ENCODE measurements around the gene ATP5MK. TPM values are rescaled to one million over a fixed set of nuclear protein-coding genes. Genes with fewer than 3 reads are reported as not detected.
"Not testable (repeated sequence)": the region's sequence is repeated elsewhere in the genome, so short reads cannot be mapped to it uniquely, and the experiment has no call there.

The ATP5MK gene
- total RNA-seq, 2 donors from 2014 or later: 551 to 577 TPM

DNA sequence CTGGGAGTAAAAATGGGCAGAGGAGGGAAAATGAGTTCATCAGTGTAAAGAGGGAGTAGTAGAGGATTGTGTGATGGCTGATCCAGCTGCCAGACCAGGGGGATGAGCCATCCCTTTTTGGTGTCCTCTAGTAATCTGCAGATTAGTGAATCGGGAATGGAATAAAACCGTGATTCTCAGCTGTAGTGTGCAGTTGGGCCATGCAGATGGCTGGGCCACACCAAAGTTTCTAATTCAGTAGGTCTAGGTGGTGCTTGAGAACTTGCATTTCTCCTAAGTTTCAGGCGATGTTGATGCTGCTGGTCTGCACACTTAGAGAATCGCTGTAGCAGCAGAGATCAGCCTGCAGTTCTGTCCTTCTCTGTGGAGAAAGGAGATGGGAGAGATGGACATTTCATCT, 22.8 kb upstream of the ATP5MK start:
- no peak for DNase-seq
- TF ChIP-seq, protein P1, sequence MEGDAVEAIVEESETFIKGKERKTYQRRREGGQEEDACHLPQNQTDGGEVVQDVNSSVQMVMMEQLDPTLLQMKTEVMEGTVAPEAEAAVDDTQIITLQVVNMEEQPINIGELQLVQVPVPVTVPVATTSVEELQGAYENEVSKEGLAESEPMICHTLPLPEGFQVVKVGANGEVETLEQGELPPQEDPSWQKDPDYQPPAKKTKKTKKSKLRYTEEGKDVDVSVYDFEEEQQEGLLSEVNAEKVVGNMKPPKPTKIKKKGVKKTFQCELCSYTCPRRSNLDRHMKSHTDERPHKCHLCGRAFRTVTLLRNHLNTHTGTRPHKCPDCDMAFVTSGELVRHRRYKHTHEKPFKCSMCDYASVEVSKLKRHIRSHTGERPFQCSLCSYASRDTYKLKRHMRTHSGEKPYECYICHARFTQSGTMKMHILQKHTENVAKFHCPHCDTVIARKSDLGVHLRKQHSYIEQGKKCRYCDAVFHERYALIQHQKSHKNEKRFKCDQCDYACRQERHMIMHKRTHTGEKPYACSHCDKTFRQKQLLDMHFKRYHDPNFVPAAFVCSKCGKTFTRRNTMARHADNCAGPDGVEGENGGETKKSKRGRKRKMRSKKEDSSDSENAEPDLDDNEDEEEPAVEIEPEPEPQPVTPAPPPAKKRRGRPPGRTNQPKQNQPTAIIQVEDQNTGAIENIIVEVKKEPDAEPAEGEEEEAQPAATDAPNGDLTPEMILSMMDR (IDR thresholded peaks at IDR 0.05): no peak
- H3K9me3 ChIP-seq: no peaks in the 10 kb centered on the region
- no peaks in the 10 kb centered on the region for H3K4me1 ChIP-seq
- peaks cover 37% of the 10 kb centered on the region for H3K36me3 ChIP-seq
- H3K4me3 ChIP-seq: no peak overlapping the region
- no peak overlapping the region for H3K9ac ChIP-seq (ENCODE audit: low read depth in 2 of 2, low read length in 2 of 2)
- intact Hi-C loops (cut with DNase I): loop anchor here (2.0 to 10.0 kb wide), 2 partner anchors 64 to 176 kb away; no protein-coding TSS in a partner anchor
- H3K27me3 ChIP-seq: no peaks in the 10 kb centered on the region
- H3K27ac ChIP-seq: no peak overlapping the region

DNA sequence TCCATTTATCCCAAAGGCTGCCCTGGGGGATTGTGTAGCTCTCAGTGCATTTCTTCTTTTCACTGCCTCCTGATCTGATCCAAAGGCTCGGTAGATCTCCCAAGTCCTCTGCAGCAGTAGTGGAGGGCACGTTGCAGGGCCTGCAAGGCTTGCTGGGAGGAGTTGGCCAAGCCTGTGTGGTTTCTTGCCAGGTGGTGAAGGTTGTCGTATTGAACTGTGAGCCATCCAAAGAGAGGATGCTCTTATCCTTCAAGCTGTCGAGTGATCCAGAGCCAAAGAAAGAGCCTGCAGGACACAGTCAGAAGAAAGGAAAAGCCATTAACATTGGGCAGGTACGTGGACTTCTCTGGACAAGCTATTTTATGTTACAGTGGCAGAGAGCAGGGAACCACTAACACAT, 21.3 kb upstream of the ATP5MK start:
- TF ChIP-seq, protein P1 (IDR thresholded peaks at IDR 0.05): no peak
- no peak overlapping the region for H3K27ac ChIP-seq
- H3K4me3 ChIP-seq: no peak overlapping the region
- no peaks in the 10 kb centered on the region for H3K9me3 ChIP-seq
- no peaks in the 10 kb centered on the region for H3K4me1 ChIP-seq
- no peak for DNase-seq
- intact Hi-C loops (cut with DNase I): loop anchor here (10.0 kb wide), 1 partner anchor 177 kb away; no protein-coding TSS in a partner anchor
- peaks cover 45% of the 10 kb centered on the region for H3K36me3 ChIP-seq
- no peaks in the 10 kb centered on the region for H3K27me3 ChIP-seq
- no peak overlapping the region for H3K9ac ChIP-seq (ENCODE audit: low read depth in 2 of 2, low read length in 2 of 2)

DNA sequence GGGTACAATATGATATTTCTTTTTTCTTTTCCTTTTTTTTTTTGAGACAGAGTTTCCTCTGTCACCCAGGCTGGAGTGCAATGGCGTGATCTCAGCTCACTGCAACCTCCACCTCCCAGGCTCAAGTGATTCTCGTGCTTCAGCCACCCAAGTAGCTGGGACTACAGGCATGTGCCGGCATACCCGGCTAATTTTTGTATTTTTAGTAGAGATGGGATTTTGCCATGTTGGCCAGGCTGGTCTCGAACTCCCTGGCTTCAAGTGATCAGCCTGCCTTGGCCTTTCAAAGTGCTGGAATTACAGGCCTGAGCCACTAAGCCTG, 20.8 kb upstream of the ATP5MK start:
- H3K27ac ChIP-seq; H3K4me3 ChIP-seq; H3K9ac ChIP-seq (ENCODE audit: low read depth in 2 of 2, low read length in 2 of 2); DNase-seq; H3K4me1 ChIP-seq; H3K9me3 ChIP-seq; H3K27me3 ChIP-seq: not testable (repeated sequence)
- intact Hi-C loops (cut with DNase I): loop anchor here (10.0 kb wide), 1 partner anchor 178 kb away; no protein-coding TSS in a partner anchor
- H3K36me3 ChIP-seq: peaks cover 48% of the 10 kb centered on the region
- TF ChIP-seq, protein P1 (IDR thresholded peaks at IDR 0.05): peak; percentile 10

DNA sequence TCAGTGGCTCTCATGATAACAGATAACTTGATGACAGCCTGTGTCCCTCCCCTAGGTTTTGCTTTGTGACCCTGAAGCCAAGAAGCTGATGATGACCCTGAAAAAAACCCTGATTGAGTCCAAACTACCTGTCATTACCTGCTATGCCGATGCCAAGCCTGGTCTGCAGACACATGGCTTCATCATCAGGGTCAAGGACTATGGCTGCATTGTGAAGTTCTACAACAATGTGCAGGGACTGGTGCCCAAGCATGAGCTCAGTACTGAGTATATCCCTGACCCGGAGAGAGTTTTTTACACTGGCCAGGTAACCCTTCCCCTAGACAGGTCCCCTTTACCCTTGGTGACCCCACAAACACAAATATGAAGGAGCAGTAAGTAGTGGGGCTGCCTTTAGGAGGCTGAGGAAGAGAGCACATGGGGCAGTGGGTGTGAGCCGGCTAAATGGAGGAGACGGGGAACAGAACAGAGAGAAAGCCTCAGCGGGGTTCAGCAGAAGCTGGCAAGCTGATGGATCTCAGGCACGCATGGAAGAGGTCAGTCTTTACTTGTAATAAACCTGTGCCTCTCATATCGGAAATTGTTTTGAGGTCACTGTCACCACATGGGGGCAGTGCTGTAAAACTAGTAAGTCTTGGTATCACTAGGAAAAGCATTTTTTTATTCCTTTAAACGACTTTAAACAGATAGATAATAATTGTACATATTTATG, 20.3 kb upstream of the ATP5MK start:
- DNase-seq: peak; percentile 75
- TF ChIP-seq, protein P1 (IDR thresholded peaks at IDR 0.05): peak; percentile 66
- Histone ChIP-seq H3K4me1 (no peaks in the 10 kb centered on the region), H3K9me3 (no peaks in the 10 kb centered on the region), H3K9ac (ENCODE audit: low read depth in 2 of 2, low read length in 2 of 2) (no peak overlapping the region), H3K27ac (no peak overlapping the region), H3K4me3 (no peak overlapping the region), H3K36me3 (peaks cover 48% of the 10 kb centered on the region), H3K27me3 (no peaks in the 10 kb centered on the region)
- intact Hi-C loops (cut with DNase I): loop anchor here (10.0 kb wide), 1 partner anchor 178 kb away; no protein-coding TSS in a partner anchor

DNA sequence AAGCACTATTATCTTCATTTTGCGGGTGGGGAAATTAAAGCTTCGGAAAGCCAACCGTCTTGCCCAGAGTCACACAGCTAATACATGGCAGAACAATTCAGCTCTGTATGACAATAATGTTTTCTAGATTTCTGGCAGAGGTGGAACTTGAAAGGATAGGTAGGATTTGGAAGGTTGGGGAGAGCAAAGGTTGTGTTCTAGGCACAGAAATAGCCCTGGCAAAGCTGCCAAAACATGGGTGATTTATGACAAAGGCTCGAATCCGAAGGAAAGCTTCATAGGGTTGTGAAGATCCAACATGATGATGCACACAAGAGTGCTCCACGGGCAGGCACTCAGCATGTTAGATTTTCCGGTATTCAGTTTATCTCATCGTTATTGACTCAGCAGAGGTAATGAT, 19.3 kb upstream of the ATP5MK start:
- Histone ChIP-seq H3K27me3 (no peaks in the 10 kb centered on the region), H3K9ac (ENCODE audit: low read depth in 2 of 2, low read length in 2 of 2) (no peak overlapping the region), H3K27ac (no peak overlapping the region), H3K4me3 (no peak overlapping the region), H3K9me3 (no peaks in the 10 kb centered on the region), H3K36me3 (peaks cover 42% of the 10 kb centered on the region), H3K4me1 (no peaks in the 10 kb centered on the region)
- TF ChIP-seq, protein P1 (IDR thresholded peaks at IDR 0.05): no peak
- intact Hi-C loops (cut with DNase I): loop anchor here (10.0 kb wide), 1 partner anchor 179 kb away; no protein-coding TSS in a partner anchor
- DNase-seq: no peak
